HCT116 (cell line): ENCODE data around the gene TICAM1. TPM values are rescaled to one million over a fixed set of nuclear protein-coding genes. Genes with fewer than 3 reads are reported as not detected.
"Not testable (repeated sequence)": the region's sequence is repeated elsewhere in the genome, so short reads cannot be mapped to it uniquely, and the experiment has no call there.

ENCODE experiments used
- ATAC-seq: fragments of 200-7000 bp; cut with Tn5 transposase; 2 replicates; pipeline ENCODE4 v1.9.1; 2020; ENCODE audit warnings: mild to moderate bottlenecking, moderate library complexity
- BruUV-seq: library from RNA; stranded (reverse); fragments of 400-500 nt; replicated peaks from 2 replicates; lab custom pipeline; 2021; lab: Mats Ljungman, UMichigan
- CTCF ChIA-PET: fragments of 300-600 bp; sonication (Branson Sonifier 250); formaldehyde crosslinking; loops from one replicate; lab custom pipeline; 2021; ENCODE audit warnings: antibody characterized with exemption; lab: Charles Lee
- POLR2A ChIA-PET: fragments of 300-600, 350-600 bp; sonication (Branson Sonifier 250); formaldehyde crosslinking; loops from one replicate; lab custom pipeline; 2021; ENCODE audit warnings: antibody characterized with exemption; lab: Charles Lee
- RAD21 ChIA-PET, 2 experiments: fragments of 300-600 bp; sonication (Branson Sonifier 250); formaldehyde crosslinking; loops; one replicate each; lab custom pipeline; 2023; ENCODE audit warnings: low total read pairs in 2 of 2; ENCODE audit not compliant: uncharacterized antibody in 2 of 2, unreplicated experiment in 2 of 2, low non-redundant PET in 1 of 2; lab: Charles Lee
- DNase-seq: peaks from one replicate; pipeline ENCODE4 v3.0.0-alpha.2; 2010; ENCODE audit warnings: low read depth, low spot score
- H2AFZ ChIP-seq: fragments of 200-600 bp; shearing (Covaris generic), sonication (generic); 2 replicates; pipeline ENCODE4 v1.6.1; 2017; ENCODE audit warnings: low read depth, mixed run types, mixed read lengths, antibody characterized with exemption, low read length; ENCODE audit not compliant: poor library complexity, severe bottlenecking
- H3K27ac ChIP-seq: 2 replicates; pipeline ENCODE4 v1.5.1; 2012; ENCODE audit warnings: low read depth, low read length
- H3K27me3 ChIP-seq: fragments of 200-600 bp; sonication (generic); 2 replicates; pipeline ENCODE4 v1.6.1; 2016; ENCODE audit warnings: mixed run types, low read length, mixed read lengths; ENCODE audit not compliant: insufficient read depth
- H3K36me3 ChIP-seq, 2 experiments: fragments of 200-500 bp in 1 of 2; fragments of 200-600 bp in 1 of 2; sonication (Bioruptor generic) in 1 of 2; sonication (generic) in 1 of 2; 2 replicates each; pipeline versions ENCODE4 v1.5.1 to v1.6.1; 2014 to 2016; ENCODE audit warnings: low read length in 2 of 2, inconsistent platforms in 1 of 2, mixed read lengths in 1 of 2, mixed run types in 1 of 2; ENCODE audit not compliant: insufficient read depth in 2 of 2, control insufficient read depth in 1 of 2
- H3K4me1 ChIP-seq, 2 experiments: fragments of 200-600 bp in 1 of 2; sonication (generic) in 1 of 2; 2 replicates each; pipeline versions ENCODE4 v1.5.1 to v1.6.1; 2012 to 2017; ENCODE audit warnings: low read length in 2 of 2, inconsistent platforms in 1 of 2, mild to moderate bottlenecking in 1 of 2, mixed read lengths in 1 of 2, mixed run types in 1 of 2, moderate library complexity in 1 of 2; ENCODE audit not compliant: insufficient read depth in 2 of 2, control insufficient read depth in 1 of 2
- H3K4me2 ChIP-seq: fragments of 200-600 bp; sonication (generic); 2 replicates; pipeline ENCODE4 v1.6.1; 2017; ENCODE audit warnings: mixed run types, low read length, mixed read lengths
- H3K4me3 ChIP-seq, 2 experiments: fragments of 200-600 bp in 1 of 2; sonication (generic) in 1 of 2; replicated peaks in 1 of 2; 2 replicates each; pipeline ENCODE4 v1.5.1; 2011 to 2016; ENCODE audit warnings: low read length in 2 of 2, control low read depth in 1 of 2, low read depth in 1 of 2, mild to moderate bottlenecking in 1 of 2, mixed read lengths in 1 of 2, mixed run types in 1 of 2
- H3K79me2 ChIP-seq: fragments of 200-600 bp; sonication (generic); 2 replicates; pipeline ENCODE4 v1.6.1; 2017; ENCODE audit warnings: mild to moderate bottlenecking, mixed run types, low read length, moderate library complexity, mixed read lengths; ENCODE audit not compliant: insufficient read depth
- H3K9ac ChIP-seq: fragments of 200-600 bp; sonication (generic); 2 replicates; pipeline ENCODE4 v1.6.1; 2016; ENCODE audit warnings: low read length, mixed read lengths
- H3K9me2 ChIP-seq: fragments of 200-600 bp; sonication (generic), shearing (Covaris generic); 2 replicates; pipeline ENCODE4 v1.6.1; 2017; ENCODE audit warnings: mixed run types, mild to moderate bottlenecking, moderate library complexity; ENCODE audit not compliant: insufficient read depth
- H3K9me3 ChIP-seq, 2 experiments: fragments of 200-500 bp in 1 of 2; fragments of 200-600 bp in 1 of 2; sonication (Bioruptor generic) in 1 of 2; sonication (generic) in 1 of 2; 2 replicates each; pipeline ENCODE4 v1.6.1; 2014 to 2017; ENCODE audit warnings: low read length in 2 of 2, mixed read lengths in 2 of 2, inconsistent platforms in 1 of 2, low read depth in 1 of 2, mild to moderate bottlenecking in 1 of 2, mixed run types in 1 of 2, moderate library complexity in 1 of 2; ENCODE audit not compliant: control insufficient read depth in 1 of 2, insufficient read depth in 1 of 2
- H4K20me1 ChIP-seq: fragments of 200-600 bp; sonication (generic), shearing (Covaris generic); 2 replicates; pipeline ENCODE4 v1.6.1; 2017; ENCODE audit warnings: mixed run types, mild to moderate bottlenecking, moderate library complexity; ENCODE audit not compliant: insufficient read depth
- CTCF ChIP-seq, 3 experiments: fragments of 200-600 bp in 1 of 3; sonication (generic) in 1 of 3; IDR thresholded peaks in 2 of 3; conservative IDR thresholded peaks in 1 of 3; 2 replicates each; pipeline ENCODE4 v1.5.1; 2012 to 2017; ENCODE audit warnings: low read depth in 2 of 3, low read length in 2 of 3, antibody characterized with exemption in 1 of 3, borderline replicate concordance in 1 of 3, control low read depth in 1 of 3, mild to moderate bottlenecking in 1 of 3, mixed read lengths in 1 of 3, mixed run types in 1 of 3, moderate library complexity in 1 of 3; ENCODE audit not compliant: insufficient read depth in 1 of 3
- EZH2phosphoT487 ChIP-seq: fragments of 200-600 bp; IDR thresholded peaks from 2 replicates; pipeline ENCODE4 v1.6.1; 2018; ENCODE audit warnings: antibody characterized with exemption, borderline replicate concordance
- JUND ChIP-seq: IDR thresholded peaks from 2 replicates; pipeline ENCODE4 v1.6.1; 2012
- POLR2AphosphoS5 ChIP-seq: IDR thresholded peaks from 2 replicates; pipeline ENCODE4 v1.6.1; 2011; ENCODE audit warnings: mild to moderate bottlenecking, low read depth, low read length, moderate library complexity
- RAD21 ChIP-seq: IDR thresholded peaks from 2 replicates; pipeline ENCODE4 v1.6.1; 2012; ENCODE audit warnings: low read depth, mild to moderate bottlenecking
- intact Hi-C: fragments of 100-400 bp; cut with micrococcal nuclease; formaldehyde crosslinking; loops from 2 replicates; pipeline ENCODE4 v1.10.0; 2022
- total RNA-seq: library from RNA; stranded (reverse); gene quantifications from one replicate; pipeline ENCODE4 v1.2.1, GENCODE V29; 2021; ENCODE audit not compliant: unreplicated experiment

Gene TICAM1
- total RNA-seq, 1 experiment from 2014 or later, result 28.7 TPM

GRCh38 chr19:4805140-4805539, 26.4 kb downstream of the TICAM1 start:
- H4K20me1 ChIP-seq, H3K9me3 ChIP-seq, RAD21 ChIA-PET, H3K36me3 ChIP-seq, H3K9ac ChIP-seq, H3K79me2 ChIP-seq, H3K4me2 ChIP-seq, H3K27me3 ChIP-seq, H3K27ac ChIP-seq, H3K9me2 ChIP-seq, ATAC-seq, DNase-seq, BruUV-seq, H3K4me3 ChIP-seq, H2AFZ ChIP-seq: not testable (repeated sequence)
- H3K4me1 ChIP-seq, result peaks cover 0 to 14% of the 10 kb centered on the region in 2 experiments; a peak in 2 of 4 replicates
- intact Hi-C loops, result loop anchor here (10.0 kb wide), 1 partner anchor 230 kb away; no protein-coding TSS in a partner anchor
- ChIA-PET CTCF (interaction anchor here (0.6 to 1.6 kb wide), 4 partner anchors 14 to 173 kb away, joined by 3 to 6 read pairs (median 4); partner anchors contain the start of gene FEM1A), POLR2A (interaction anchor here (0.7 to 1.0 kb wide), 2 partner anchors 31 to 226 kb away, joined by 3 read pairs; no protein-coding TSS in a partner anchor)

GRCh38 chr19:4803736-4804695, 27.5 kb downstream of the TICAM1 start:
- POLR2A ChIA-PET, result no interaction called here
- ATAC-seq, result peak; percentile 91

More at GRCh38 chr19:4803736-4804695, 27.5 kb downstream of the TICAM1 start:
- Histone ChIP-seq H3K9ac (no peak overlapping the region), H3K27ac (no peak overlapping the region), H3K27me3 (no peaks in the 10 kb centered on the region), H3K4me2 (peak overlapping the region; percentile 55), H3K36me3 (no peaks in the 10 kb centered on the region), H3K79me2 (no peaks in the 10 kb centered on the region), H3K4me1 (peaks cover 0 to 6% of the 10 kb centered on the region in 2 experiments; a peak in 1 of 4 replicates), H3K9me3 (no peaks in the 10 kb centered on the region), H3K4me3 (no peak overlapping the region), H4K20me1 (no peaks in the 10 kb centered on the region), H3K9me2 (no peaks in the 10 kb centered on the region), H2AFZ (peak overlapping the region; percentile 16)
- RAD21 ChIA-PET, result no interaction called here
- intact Hi-C loops, result loop anchor here (1.0 to 10.0 kb wide), 2 partner anchors 72 to 229 kb away; no protein-coding TSS in a partner anchor
- TF ChIP-seq EZH2phosphoT487, result no peak
- no peak for TF ChIP-seq JUND
- TF ChIP-seq RAD21, result peak; percentile 92
- TF ChIP-seq CTCF (IDR thresholded peaks at IDR 0.05 in 2 of 3, conservative IDR thresholded peaks at IDR 0.05 in 1 of 3; ENCODE audit: borderline replicate concordance in 1 of 3, insufficient read depth in 1 of 3, low read depth in 2 of 3, low read length in 2 of 3), result peak; percentile 89 to 99 (median 90)
- TF ChIP-seq POLR2AphosphoS5, result 0 out of 2 replicates have a peak, but pooled peaks have one; percentile 11
- CTCF ChIA-PET, result interaction anchor here (1.5 to 1.6 kb wide), 2 partner anchors 71 to 74 kb away, joined by 4 to 6 read pairs; no protein-coding TSS in a partner anchor
- BruUV-seq, result no TSS peak
- peak; percentile 41 for DNase-seq
